Embryonic facial prominence (tissue), 1 donor: ENCODE results near the gene NCAPH2.
A peak's percentile ranks its signal among the peaks of the same experiment; 100 is the strongest.

Experiments used
- DNase-seq: peaks from one replicate; pipeline ENCODE4 v3.0.0-alpha.2; 2016; ENCODE audit errors: extremely low spot score

Gene NCAPH2

DNA sequence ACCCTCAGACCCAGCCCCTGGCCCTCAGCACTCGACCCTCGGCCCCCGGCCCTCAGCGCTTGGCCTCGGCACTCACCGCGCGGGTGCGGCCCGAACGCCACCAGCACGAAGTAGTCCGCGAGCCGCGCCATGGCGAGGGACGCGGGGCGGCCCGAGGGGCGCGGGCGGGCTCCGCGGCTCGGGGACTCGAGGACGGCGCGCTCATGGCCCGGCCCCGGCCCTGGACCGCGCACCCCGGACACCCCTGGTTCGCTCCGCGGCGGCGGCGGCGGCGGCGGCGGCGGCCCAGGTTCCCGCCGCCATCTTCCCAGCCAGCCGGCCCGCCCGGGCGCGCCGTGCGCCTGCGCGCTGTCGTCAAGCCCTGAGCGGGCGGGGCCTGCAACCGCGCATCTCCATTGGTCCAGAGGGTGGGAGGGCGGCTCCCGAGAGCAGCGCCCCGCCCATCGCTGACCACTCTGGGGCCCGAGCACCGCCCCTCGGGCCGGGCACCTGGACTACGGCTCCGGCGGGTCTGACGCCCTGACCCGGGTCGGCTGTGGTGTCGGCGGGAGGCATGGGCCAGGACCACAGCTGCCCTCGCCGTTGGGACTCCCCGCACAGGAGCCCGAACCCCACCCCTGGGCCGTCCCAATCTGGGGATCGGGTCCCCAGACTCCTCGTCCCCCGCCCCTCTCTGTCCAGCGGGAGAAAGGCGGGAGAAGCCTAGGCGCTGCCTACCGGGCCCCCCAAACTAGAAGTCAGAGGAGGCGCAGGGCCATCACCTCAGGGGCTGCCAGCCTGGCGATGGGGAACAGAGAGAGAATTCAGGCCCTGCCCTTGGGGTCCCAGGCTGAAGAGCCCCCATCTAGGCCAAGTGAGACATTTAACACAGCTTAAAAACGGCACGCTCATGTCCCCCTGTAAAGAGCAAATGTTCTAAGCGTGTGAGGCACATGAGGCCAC lies 33.0 kb upstream of the NCAPH2 start, which contains the start of gene SBF1:
SBF1 (minus strand) TSS at position 326 of the 942 bp plus-strand sequence; CDS start at position 131, 195 bp downstream.
- peak; percentile 76 for DNase-seq

DNA sequence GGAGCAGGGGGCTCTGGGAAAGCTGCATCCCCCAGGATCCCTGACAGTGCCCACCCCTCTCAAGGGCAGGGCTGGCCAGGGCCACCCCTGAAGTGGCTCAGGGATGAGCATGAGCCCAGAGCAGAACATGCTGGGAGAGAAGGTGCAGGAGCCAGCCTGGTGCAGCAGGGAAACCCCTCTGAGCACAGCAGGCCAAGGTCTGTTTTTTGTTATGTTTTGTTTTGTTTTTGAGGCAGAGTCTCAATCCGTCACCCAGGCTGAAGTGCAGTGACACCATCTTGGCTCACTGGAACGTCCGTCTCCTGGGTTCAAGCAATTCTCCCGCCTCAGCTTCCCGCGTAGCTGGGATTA lies 32.4 kb upstream of the NCAPH2 start:
- no peak for DNase-seq

DNA sequence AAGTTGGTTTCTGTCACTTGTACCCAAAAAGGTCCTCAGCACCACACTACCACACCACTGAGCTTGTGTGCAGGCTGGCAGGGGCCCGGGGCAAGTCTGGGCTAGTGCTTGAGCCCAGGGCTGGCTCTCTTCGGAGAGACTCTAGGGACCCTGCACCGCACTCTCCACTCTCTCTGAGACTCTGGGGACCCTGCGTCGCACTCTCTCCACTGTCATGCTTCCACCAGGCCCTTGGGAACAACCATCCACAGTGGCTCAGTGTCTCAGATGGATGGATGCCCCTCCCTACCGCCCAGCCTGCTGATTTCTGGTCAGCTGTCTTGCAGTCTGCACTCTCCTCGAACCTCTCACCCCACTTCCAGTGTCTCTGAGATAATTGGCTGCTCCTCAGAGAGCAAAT lies 31.2 kb upstream of the NCAPH2 start:
- DNase-seq, result no peak

DNA sequence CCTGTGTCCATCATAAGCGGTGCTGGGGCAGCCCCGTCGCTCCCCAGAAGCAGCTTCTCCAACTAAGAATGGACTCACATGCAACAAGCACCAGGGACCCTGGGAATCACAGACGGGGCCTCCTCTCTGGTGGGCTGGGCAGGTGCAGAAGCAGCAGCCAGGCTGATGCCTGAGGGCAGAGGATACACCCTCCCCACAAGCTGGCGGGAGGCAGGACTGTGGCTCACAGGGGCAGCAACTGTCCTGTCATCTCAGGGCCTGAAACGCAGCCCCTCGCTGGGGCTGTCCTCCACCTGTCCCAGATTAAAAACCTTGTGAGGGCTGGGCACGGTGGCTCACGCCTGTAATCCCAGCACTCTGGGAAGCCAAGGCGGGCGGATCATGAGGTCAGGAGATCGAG lies 30.1 kb upstream of the NCAPH2 start:
- no peak for DNase-seq

DNA sequence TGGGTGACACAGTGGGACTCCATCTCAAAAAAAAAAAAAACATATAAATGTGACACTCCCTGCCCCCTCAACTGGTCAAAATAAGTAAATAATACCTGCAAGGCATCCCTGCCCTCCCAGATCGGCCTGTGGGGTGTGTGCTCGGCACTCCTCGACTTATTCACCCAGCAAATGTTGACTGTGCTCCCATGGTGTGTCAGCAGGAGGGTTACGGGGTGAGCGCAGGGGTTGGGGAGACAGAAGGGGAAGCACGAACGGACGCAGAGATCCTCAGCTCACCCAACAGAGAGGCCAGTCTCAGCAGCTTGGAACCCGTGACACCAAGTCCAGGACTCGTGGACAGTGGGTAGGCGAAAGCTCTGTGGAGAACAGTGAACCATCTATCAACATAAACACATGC lies 28.3 kb upstream of the NCAPH2 start:
- DNase-seq, result no peak

DNA sequence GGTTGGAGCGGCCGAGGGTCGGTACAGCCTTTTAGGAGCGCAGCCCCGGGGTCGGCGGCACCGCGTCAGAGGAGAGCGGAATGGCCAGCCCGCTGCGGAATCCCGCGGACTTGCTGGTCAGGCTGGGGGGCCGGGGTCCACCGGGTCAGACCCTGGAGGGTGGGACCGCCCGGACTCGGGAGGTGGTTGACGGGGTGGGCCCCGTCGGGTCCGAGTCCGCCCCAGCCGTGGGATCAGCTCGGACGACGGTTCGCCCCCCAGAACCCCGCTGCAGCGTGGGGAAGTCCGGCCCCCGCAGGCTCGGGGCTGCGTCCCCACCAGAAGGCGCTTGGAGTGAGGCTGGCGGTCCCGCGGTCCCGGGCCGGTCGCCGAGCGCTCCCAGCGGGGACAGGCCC lies 27.0 kb upstream of the NCAPH2 start:
- no peak for DNase-seq

DNA sequence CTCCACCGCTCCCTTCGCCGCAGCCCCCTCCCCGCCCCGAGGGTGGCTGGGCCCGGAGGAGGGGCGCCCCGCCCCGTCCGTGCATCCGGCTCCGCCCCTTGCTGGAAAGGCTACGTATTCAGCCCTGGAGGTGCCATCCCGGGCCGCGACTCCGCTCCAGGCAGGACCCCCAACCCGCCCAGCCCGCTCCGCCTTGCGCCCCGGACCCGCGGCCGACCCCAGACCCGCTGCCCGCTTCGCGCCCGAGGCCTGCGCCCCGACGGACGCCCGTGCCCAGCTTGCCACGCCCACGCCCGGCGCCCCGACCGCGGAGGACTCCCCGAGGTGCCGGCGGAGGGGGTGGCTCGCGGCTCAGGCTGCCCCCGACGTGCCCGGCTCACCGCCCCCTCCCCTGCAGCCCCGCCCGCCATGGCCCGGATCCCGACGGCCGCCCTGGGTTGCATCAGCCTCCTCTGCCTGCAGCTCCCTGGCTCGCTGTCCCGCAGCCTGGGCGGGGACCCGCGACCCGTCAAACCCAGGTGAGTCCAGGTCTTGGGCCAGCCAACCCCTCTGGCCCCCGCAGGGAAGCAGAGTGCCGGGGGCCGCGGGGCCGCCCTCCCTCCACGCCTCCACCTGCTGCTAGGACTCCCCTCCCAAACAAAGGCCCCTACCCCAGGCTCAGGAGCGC lies 26.5 kb upstream of the NCAPH2 start, which contains the start of gene ADM2:
ADM2 (plus strand) TSS at position 104 of the 667 bp plus-strand sequence; CDS start at position 409, 305 bp downstream.
- no peak for DNase-seq

DNA sequence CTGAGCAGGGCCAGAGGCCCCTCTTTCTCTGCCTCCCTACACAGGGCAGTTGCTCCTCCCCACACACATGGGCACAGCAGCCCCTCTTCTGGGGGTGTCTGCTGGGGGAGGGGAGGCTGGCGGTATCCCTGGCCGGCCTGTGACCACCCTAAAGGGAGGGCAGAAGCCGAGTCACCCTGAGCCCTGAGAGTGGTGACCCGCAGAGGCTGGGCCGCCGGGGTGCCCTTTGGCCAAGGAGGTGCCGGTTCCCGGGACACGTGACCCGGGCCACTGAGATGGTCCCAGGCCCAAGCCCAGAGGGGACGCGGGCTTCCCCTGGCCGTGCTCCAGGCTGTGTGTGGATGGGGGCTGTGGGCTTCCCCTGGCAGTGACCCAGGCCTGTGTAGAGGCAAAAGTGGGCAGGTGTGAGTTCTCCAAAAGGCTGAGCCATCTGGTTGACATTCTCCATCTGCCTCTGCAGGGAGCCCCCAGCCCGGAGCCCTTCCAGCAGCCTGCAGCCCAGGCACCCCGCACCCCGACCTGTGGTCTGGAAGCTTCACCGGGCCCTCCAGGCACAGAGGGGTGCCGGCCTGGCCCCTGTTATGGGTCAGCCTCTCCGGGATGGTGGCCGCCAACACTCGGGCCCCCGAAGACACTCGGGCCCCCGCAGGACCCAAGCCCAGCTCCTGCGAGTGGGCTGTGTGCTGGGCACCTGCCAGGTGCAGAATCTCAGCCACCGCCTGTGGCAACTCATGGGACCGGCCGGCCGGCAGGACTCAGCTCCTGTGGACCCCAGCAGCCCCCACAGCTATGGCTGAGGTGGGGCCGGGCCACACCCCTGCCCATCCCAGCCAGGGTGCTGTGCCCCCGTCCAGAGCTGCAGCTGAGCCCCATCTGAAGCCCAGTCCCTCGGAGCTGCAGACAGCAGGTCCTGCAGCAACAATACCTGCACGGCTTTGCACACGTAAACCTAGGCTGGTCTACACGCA lies 25.6 kb upstream of the NCAPH2 start:
- no peak for DNase-seq

DNA sequence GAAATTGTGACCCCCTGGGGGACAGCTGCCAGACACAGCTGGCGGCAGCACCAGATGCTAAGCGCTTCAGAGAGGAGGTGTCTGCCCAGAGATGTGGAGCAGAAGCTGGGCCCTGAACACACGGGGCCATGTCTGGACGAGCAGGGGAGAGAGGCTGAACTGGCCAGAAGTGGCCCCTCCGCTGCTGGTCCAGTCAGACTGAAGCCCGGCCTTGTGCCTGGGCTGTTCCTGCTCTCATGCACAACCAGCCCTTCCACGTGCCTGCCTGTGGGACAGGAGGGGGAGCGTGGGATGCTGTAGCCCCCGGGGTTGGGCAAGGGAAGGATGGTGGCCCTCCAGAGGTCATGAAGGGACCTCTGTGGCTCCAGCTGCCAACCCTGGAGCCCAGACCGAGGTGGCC lies 24.9 kb upstream of the NCAPH2 start:
- DNase-seq, result no peak

DNA sequence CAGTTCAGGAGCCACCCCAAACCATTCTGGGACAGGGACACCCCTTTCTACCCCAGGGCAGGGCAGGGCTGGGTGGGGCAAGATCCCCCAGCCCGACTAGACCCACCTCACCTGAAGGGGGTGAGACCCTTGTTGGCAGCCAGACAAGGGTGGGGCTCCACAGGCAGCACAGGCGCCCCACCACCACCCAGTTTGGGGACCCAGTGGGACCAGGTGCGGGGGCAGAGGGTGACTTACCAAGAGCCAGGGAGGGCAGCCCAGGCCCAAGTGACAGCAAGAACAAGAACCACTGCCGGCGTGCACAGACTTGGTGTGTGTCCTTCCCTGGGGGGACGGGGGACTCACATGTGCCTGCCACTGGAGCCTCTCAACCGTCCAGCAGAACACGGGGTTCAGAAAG lies 24.5 kb upstream of the NCAPH2 start:
- DNase-seq, result no peak

DNA sequence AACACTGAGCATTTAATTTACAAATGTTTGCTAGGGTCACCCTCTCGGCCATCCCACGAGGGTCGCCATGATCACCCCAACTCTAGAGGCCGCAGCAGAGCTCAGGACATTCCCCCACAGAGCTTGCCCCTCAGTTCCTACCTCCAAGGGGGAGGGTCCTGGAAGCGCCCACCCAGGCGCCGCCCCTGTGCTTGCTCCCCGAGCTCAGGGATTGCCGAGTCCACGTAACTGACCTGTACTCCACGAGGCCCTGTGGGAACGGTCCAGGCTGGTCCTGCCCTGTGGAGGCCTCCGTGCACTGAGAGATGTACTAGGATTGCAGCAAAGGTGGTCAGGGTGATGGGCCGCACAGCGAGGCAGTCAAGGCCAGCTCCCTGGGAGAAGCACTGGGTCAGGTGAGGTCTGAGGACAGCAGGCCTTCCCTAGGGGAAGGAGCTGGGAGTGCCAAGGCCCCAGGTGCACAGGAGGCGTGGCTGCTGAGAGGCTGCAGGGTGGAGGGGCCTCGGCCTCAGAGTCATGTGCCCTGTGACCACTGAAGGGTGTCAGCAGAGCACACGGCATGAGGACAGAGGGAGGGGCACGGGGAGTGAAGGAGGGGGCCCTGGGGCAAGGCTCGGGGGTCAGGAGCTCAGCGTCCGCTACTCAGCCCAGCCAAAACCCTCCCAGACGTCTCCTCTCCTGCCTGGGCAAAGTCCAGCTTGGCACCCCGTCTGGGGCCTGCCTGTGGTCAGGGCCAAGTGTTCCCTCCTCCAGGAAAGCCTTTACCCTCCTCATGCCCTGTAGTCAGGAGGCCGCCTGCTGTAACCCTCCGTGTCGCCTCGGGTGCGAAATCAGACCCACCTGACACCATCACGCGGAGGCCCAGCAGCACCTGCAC lies 23.8 kb upstream of the NCAPH2 start:
- DNase-seq, result no peak

DNA sequence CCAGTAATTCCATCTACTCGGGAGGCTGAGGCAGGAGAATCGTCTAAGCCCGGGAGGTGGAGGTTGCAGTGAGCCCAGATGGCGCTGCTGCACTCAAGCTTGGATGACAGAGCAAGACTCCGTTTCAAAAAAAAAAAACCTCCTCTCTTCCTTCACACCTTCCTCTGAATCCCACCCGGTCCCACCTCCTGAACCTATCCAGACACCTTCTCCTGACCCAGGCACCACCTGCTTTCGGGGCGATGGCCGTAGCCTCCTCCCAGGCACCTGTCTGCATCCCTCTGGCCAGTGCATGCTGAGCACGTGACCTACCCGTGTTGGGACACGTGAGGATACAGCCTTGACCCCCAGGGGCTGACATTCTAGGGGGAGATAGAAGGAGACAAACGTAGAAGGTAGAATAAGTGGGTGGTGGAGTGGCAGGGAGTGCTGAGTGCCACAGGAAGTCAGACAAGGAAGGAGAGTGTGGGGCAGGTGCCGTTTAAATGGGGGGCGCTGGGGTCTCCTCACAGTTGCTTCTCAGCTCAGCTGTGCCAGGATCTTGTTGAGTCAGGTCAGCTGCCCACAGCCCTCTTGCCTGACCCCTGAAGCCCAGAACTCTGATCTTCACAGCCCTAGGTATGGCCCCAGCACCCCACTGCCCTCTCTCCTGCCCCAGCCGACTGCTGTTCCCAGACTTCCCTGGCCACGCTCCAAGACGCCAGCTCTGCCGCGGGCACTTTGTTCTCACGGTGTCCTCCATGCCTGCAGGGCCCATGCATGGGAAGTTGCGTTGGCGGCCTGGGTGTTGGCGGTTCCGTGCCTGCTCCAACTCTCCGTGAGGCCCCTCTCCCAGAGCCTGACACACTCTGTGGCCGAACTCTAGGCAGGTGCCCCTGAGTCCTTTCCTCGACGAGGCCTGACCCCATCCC lies 22.5 kb upstream of the NCAPH2 start:
- no peak for DNase-seq

DNA sequence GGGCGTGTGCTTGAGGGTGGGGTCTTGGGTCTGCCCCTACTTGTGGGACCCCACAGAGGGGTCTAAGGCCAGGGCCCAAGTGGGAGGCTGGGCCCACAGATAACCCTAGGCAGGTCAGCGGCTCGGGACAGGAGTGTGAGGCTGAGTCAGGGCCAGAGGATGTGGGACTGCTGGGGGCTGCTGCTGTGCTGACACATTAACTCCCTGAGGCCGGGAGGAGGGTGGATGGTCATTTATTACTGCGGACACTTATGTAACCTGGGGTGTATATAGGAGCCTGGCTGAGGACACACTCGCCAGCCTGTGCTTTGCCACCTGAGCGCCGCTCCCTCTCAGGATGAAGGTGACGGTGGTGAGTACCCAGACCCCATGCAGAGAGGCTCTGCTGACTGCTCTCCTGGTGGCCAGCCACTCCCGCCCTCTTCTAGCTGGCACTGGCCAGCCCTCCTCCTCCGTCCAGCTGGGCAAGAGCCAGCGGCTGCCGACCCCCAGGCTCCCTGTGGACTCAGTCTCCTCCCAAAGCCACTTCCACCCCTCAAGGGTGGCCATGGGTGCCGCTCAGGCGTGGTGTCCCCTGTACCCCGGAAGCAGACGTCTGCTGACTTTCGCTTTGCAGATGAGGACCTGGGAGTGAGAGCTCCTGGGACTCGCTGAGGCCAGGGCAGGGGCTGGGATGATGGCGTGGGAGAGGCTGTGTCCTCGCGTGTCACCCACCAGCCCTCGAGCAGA lies 21.3 kb upstream of the NCAPH2 start, which contains the start of gene MIOX:
MIOX (plus strand) TSS at position 299 of the 729 bp plus-strand sequence; CDS start at position 338, 39 bp downstream.
- no peak for DNase-seq

DNA sequence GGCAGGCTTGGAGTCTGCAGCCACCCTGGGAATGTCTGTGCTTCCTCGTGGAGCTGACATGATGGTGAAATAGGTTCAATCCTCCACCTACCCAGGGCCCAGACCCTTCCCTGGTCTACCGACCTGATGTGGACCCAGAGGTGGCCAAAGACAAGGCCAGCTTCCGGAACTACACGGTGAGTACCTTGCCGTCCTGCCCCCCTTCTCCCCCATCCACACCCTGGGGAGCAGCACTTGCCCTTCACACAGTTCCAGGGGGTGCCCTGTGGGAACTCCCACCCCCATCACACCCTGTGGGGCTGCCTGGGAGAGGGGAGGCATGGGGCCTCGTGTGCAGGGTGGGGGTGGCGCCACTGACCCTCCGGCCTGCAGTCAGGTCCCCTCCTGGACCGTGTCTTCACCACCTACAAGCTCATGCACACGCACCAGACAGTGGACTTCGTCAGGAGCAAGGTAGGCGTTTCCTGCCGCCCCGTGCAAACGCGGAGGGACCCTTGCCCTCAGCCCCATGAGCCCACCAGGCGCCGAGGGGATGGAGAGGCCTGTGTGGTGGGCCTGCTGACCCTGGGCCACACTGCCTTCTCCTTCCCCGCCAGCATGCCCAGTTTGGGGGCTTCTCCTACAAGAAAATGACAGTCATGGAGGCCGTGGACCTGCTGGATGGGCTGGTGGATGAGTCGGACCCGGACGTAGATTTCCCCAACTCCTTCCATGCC lies 20.6 kb upstream of the NCAPH2 start:
- DNase-seq, result no peak

DNA sequence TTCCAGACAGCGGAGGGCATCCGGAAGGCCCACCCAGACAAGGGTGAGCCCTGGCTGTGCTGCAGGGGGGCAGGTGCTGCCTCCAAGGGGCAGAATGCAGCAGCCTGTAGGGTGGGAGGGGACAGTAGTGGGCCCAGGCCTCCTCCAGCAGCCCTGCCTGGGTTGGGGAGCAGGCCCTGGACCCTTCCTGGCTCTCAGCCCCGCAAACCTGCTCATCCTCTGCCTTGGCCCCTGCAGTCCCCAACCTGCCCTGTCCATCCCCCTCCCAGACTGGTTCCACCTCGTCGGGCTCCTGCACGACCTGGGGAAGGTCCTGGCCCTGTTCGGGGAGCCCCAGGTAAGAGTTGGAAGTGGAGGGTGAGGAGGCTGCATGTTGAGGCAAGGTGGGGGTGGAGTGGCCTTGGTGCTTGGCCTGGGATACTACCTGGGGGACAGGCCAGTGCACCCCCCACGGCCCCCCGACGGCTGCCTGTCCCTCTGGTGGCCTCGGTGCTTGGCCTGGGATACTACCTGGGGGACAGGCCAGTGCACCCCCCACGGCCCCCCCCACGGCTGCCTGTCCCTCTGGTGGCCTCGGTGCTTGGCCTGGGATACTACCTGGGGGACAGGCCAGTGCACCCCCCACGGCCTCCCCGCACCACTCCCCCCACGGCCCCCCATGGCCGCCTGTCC lies 19.9 kb upstream of the NCAPH2 start:
- no peak for DNase-seq

DNA sequence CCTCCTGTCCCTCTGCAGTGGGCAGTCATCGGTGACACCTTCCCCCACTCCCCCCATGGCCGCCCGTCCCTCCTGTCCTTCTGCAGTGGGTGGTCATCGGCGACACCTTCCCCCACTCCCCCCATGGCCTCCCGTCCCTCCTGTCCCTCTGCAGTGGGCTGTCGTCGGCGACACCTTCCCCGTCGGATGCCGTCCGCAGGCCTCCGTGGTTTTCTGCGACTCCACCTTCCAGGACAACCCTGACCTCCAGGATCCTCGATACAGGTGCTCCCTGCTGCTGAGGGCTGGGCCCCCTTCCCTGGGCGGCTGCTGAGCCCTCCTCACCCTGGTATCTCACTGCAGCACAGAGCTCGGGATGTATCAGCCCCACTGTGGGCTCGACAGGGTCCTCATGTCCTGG lies 19.1 kb upstream of the NCAPH2 start:
- DNase-seq, result no peak

DNA sequence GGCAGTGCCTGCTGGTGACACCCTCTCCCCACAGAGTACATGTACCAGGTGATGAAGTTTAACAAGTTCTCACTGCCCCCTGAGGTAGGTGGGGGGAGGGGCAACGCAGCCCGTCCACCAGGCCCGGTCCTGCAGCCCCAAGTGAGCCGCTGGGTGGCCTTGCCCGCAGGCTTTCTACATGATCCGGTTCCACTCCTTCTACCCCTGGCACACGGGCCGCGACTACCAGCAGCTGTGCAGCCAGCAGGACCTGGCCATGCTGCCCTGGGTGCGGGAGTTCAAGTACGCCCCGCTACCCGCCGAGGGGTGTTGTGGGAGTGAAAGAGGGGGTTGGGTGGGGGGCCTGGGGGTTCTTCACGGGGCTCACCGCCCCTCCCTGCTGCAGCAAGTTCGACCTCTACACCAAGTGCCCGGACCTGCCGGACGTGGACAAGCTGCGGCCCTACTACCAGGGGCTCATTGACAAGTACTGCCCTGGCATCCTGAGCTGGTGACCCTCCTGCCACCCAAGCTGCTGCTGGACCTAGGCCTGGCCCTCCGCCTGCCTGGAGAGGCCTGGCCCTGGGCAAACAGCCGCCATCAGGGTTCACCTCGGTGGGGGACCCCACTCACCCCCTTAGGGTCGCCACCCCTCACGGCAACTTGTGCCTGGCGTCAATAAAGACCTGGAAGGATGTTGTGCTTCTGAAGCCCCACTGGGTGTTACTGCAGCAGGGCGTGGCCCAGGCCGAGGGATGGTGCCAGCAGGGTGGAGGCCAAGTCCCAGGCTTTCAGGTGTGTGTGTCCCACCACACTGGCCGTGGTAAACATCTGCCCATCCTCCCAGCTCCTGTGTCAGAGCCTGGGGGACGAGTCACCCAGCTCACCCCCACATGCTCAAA lies 18.4 kb upstream of the NCAPH2 start:
- DNase-seq, result no peak
